Osteoblast (primary cell): ENCODE data around the gene HOXB2. TPM values are rescaled to one million over a fixed set of nuclear protein-coding genes. Genes with fewer than 3 reads are reported as not detected.

Experiments
- DNase-seq: peaks from one replicate; pipeline ENCODE4 v3.0.0; 2011; ENCODE audit warnings: low spot score, mixed read lengths; ENCODE audit not compliant: insufficient read length; ENCODE audit errors: missing footprints
- H2AFZ ChIP-seq: 2 replicates; pipeline ENCODE4 v1.6.0; 2011; ENCODE audit warnings: mild to moderate bottlenecking, low read length
- H3K27ac ChIP-seq: 2 replicates; pipeline ENCODE4 v1.5.1; 2011; ENCODE audit warnings: mild to moderate bottlenecking, low read depth, low read length, moderate library complexity
- H3K27me3 ChIP-seq: 2 replicates; pipeline ENCODE4 v1.6.0; 2012; ENCODE audit warnings: mild to moderate bottlenecking, control low read depth, inconsistent platforms, low read length, moderate library complexity; ENCODE audit not compliant: insufficient read depth
- H3K36me3 ChIP-seq: 2 replicates; pipeline ENCODE4 v1.5.1; 2011; ENCODE audit warnings: mild to moderate bottlenecking, low read length, control low read depth, moderate library complexity; ENCODE audit not compliant: insufficient read depth
- H3K4me1 ChIP-seq: 2 replicates; pipeline ENCODE4 v1.5.1; 2011; ENCODE audit warnings: mild to moderate bottlenecking, low read length, control low read depth, moderate library complexity; ENCODE audit not compliant: insufficient read depth
- H3K4me2 ChIP-seq: 2 replicates; pipeline ENCODE4 v1.6.0; 2011; ENCODE audit warnings: mild to moderate bottlenecking, low read length; ENCODE audit not compliant: insufficient read depth
- H3K4me3 ChIP-seq: fragments of 200-600 bp; sonication (generic); 3 replicates; pipeline ENCODE4 v1.5.1; 2012; ENCODE audit warnings: mild to moderate bottlenecking, low read length, inconsistent platforms; ENCODE audit not compliant: insufficient read depth
- H3K79me2 ChIP-seq: 2 replicates; pipeline ENCODE4 v1.6.0; 2012; ENCODE audit warnings: mild to moderate bottlenecking, low read length, control low read depth, inconsistent platforms; ENCODE audit not compliant: insufficient read depth
- H3K9me3 ChIP-seq: 2 replicates; pipeline ENCODE4 v1.5.1; 2011; ENCODE audit warnings: low read depth, low read length, control low read depth
- H4K20me1 ChIP-seq: 2 replicates; pipeline ENCODE4 v1.6.0; 2012; ENCODE audit warnings: mild to moderate bottlenecking, low read length, control low read depth; ENCODE audit not compliant: insufficient read depth
- CTCF ChIP-seq: IDR thresholded peaks from 2 replicates; pipeline ENCODE4 v1.5.1; 2011; ENCODE audit warnings: mild to moderate bottlenecking, low read depth, low read length, moderate library complexity; ENCODE audit errors: extremely low read depth
- total RNA-seq: library from RNA; depleted of rRNA; stranded (reverse); fragments of >200 nt; gene quantifications from 2 replicates; pipeline ENCODE4 v1.2.3, GENCODE V29; 2012

Gene HOXB2
- total RNA-seq, 1 donor, result 3.3 TPM

GRCh38 chr17:48542698-48543106 lies 2.2 kb downstream of the HOXB2 start:
- no peak for TF ChIP-seq CTCF
- H4K20me1 ChIP-seq, result no peaks in the 10 kb centered on the region
- peak overlapping the region; percentile 72 for H3K4me3 ChIP-seq
- H3K9me3 ChIP-seq, result no peaks in the 10 kb centered on the region
- H3K4me1 ChIP-seq, result peaks cover 13% of the 10 kb centered on the region
- H3K27me3 ChIP-seq, result peaks cover 60% of the 10 kb centered on the region
- H3K79me2 ChIP-seq, result peaks cover 4% of the 10 kb centered on the region
- H2AFZ ChIP-seq, result peak overlapping the region; percentile 53
- H3K36me3 ChIP-seq, result no peaks in the 10 kb centered on the region
- peak overlapping the region; percentile 78 for H3K4me2 ChIP-seq
- H3K27ac ChIP-seq, result peak overlapping the region; percentile 60
- no peak for DNase-seq

GRCh38 chr17:48542114-48542656 lies 2.7 kb downstream of the HOXB2 start:
- peak overlapping the region; percentile 78 for H3K4me2 ChIP-seq
- no peaks in the 10 kb centered on the region for H3K36me3 ChIP-seq
- peaks cover 13% of the 10 kb centered on the region for H3K4me1 ChIP-seq
- no peaks in the 10 kb centered on the region for H4K20me1 ChIP-seq
- peak overlapping the region; percentile 60 for H3K27ac ChIP-seq
- H3K79me2 ChIP-seq, result peaks cover 4% of the 10 kb centered on the region
- no peak overlapping the region for H2AFZ ChIP-seq
- no peaks in the 10 kb centered on the region for H3K9me3 ChIP-seq
- peak; percentile 51 for DNase-seq
- peaks cover 55% of the 10 kb centered on the region for H3K27me3 ChIP-seq
- TF ChIP-seq CTCF, result no peak
- peak overlapping the region; percentile 64 for H3K4me3 ChIP-seq

GRCh38 chr17:48541577-48542113 lies 3.3 kb downstream of the HOXB2 start:
- DNase-seq, result peak; percentile 85
- Histone ChIP-seq H3K9me3 (no peaks in the 10 kb centered on the region), H3K4me3 (peak overlapping the region; percentile 64), H3K27ac (peak overlapping the region; percentile 60), H3K4me2 (peak overlapping the region; percentile 78), H4K20me1 (no peaks in the 10 kb centered on the region), H3K27me3 (peaks cover 51% of the 10 kb centered on the region), H3K79me2 (peaks cover 4% of the 10 kb centered on the region), H3K4me1 (peaks cover 13% of the 10 kb centered on the region), H2AFZ (peak overlapping the region; percentile 59), H3K36me3 (no peaks in the 10 kb centered on the region)
- no peak for TF ChIP-seq CTCF

GRCh38 chr17:48541036-48541576 lies 3.8 kb downstream of the HOXB2 start:
- Histone ChIP-seq H3K4me1 (peaks cover 13% of the 10 kb centered on the region), H3K79me2 (peaks cover 4% of the 10 kb centered on the region), H3K4me3 (peak overlapping the region; percentile 64), H3K36me3 (no peaks in the 10 kb centered on the region), H4K20me1 (no peaks in the 10 kb centered on the region), H3K4me2 (peak overlapping the region; percentile 78), H3K27me3 (peaks cover 45% of the 10 kb centered on the region), H3K27ac (peak overlapping the region; percentile 60), H3K9me3 (no peaks in the 10 kb centered on the region), H2AFZ (peak overlapping the region; percentile 59)
- TF ChIP-seq CTCF, result no peak
- DNase-seq, result peak; percentile 72
